ENCODE results near the gene SOX9. TPM values are rescaled to one million over a fixed set of nuclear protein-coding genes. Genes with fewer than 3 reads are reported as not detected.

The SOX9 gene
- total RNA-seq, 1 donor from 2014 or later, result 6.3 TPM

- no peak overlapping the region for H3K4me3 ChIP-seq (ENCODE audit: low read length in 3 of 3)
Observed at GRCh38 chr17:72093707-72094106, 27.1 kb upstream of the SOX9 start.

GRCh38 chr17:72095316-72095715 is 25.5 kb upstream of the SOX9 start:
- Histone ChIP-seq H3K27me3 (ENCODE audit: control insufficient read depth in 3 of 3, insufficient read depth in 3 of 3, low read length in 3 of 3) (no peaks in the 10 kb centered on the region), H3K4me1 (ENCODE audit: control insufficient read depth in 3 of 3, insufficient read depth in 3 of 3, low read length in 3 of 3) (peaks cover 0 to 2% (median 0%) of the 10 kb centered on the region in 3 donors), H3K9me3 (ENCODE audit: control insufficient read depth in 3 of 3, low read length in 3 of 3) (no peaks in the 10 kb centered on the region), H3K9ac (ENCODE audit: low read depth in 1 of 3, low read length in 3 of 3) (no peak overlapping the region), H3K36me3 (ENCODE audit: control insufficient read depth in 3 of 3, insufficient read depth in 3 of 3, low read length in 3 of 3) (no peaks in the 10 kb centered on the region), H3K27ac (ENCODE audit: low read depth, low read length) (no peak overlapping the region), H3K4me3 (ENCODE audit: low read length in 3 of 3) (no peak overlapping the region)

More at GRCh38 chr17:72093707-72094106, 27.1 kb upstream of the SOX9 start:
- Histone ChIP-seq H3K27me3 (ENCODE audit: control insufficient read depth in 3 of 3, insufficient read depth in 3 of 3, low read length in 3 of 3) (no peaks in the 10 kb centered on the region), H3K27ac (ENCODE audit: low read depth, low read length) (no peak overlapping the region), H3K9ac (ENCODE audit: low read depth in 1 of 3, low read length in 3 of 3) (no peak overlapping the region), H3K4me1 (ENCODE audit: control insufficient read depth in 3 of 3, insufficient read depth in 3 of 3, low read length in 3 of 3) (peaks cover 0 to 6% (median 4%) of the 10 kb centered on the region in 3 donors), H3K36me3 (ENCODE audit: control insufficient read depth in 3 of 3, insufficient read depth in 3 of 3, low read length in 3 of 3) (no peaks in the 10 kb centered on the region), H3K9me3 (ENCODE audit: control insufficient read depth in 3 of 3, low read length in 3 of 3) (no peaks in the 10 kb centered on the region)

- Histone ChIP-seq H3K27ac (ENCODE audit: low read depth, low read length) (no peak overlapping the region), H3K4me1 (ENCODE audit: control insufficient read depth in 3 of 3, insufficient read depth in 3 of 3, low read length in 3 of 3) (peaks cover 0 to 2% (median 0%) of the 10 kb centered on the region in 3 donors), H3K36me3 (ENCODE audit: control insufficient read depth in 3 of 3, insufficient read depth in 3 of 3, low read length in 3 of 3) (no peaks in the 10 kb centered on the region), H3K9ac (ENCODE audit: low read depth in 1 of 3, low read length in 3 of 3) (no peak overlapping the region), H3K9me3 (ENCODE audit: control insufficient read depth in 3 of 3, low read length in 3 of 3) (no peaks in the 10 kb centered on the region), H3K27me3 (ENCODE audit: control insufficient read depth in 3 of 3, insufficient read depth in 3 of 3, low read length in 3 of 3) (no peaks in the 10 kb centered on the region), H3K4me3 (ENCODE audit: low read length in 3 of 3) (no peak overlapping the region)
Observed at GRCh38 chr17:72097144-72097543, 23.7 kb upstream of the SOX9 start.

GRCh38 chr17:72099919-72100318 is 20.9 kb upstream of the SOX9 start:
- Histone ChIP-seq H3K9me3 (ENCODE audit: control insufficient read depth in 3 of 3, low read length in 3 of 3) (no peaks in the 10 kb centered on the region), H3K27me3 (ENCODE audit: control insufficient read depth in 3 of 3, insufficient read depth in 3 of 3, low read length in 3 of 3) (no peaks in the 10 kb centered on the region), H3K4me3 (ENCODE audit: low read length in 3 of 3) (no peak overlapping the region), H3K27ac (ENCODE audit: low read depth, low read length) (no peak overlapping the region), H3K9ac (ENCODE audit: low read depth in 1 of 3, low read length in 3 of 3) (no peak overlapping the region), H3K4me1 (ENCODE audit: control insufficient read depth in 3 of 3, insufficient read depth in 3 of 3, low read length in 3 of 3) (peaks cover 0 to 5% (median 4%) of the 10 kb centered on the region in 3 donors), H3K36me3 (ENCODE audit: control insufficient read depth in 3 of 3, insufficient read depth in 3 of 3, low read length in 3 of 3) (no peaks in the 10 kb centered on the region)

GRCh38 chr17:72100470-72100869 is 20.4 kb upstream of the SOX9 start:
- no peaks in the 10 kb centered on the region for H3K27me3 ChIP-seq (ENCODE audit: control insufficient read depth in 3 of 3, insufficient read depth in 3 of 3, low read length in 3 of 3)

GRCh38 chr17:72101526-72101925 is 19.3 kb upstream of the SOX9 start:
- no peak overlapping the region for H3K9ac ChIP-seq (ENCODE audit: low read depth in 1 of 3, low read length in 3 of 3)
- H3K9me3 ChIP-seq (ENCODE audit: control insufficient read depth in 3 of 3, low read length in 3 of 3), result no peaks in the 10 kb centered on the region
- peaks cover 0 to 5% (median 4%) of the 10 kb centered on the region in 3 donors for H3K4me1 ChIP-seq (ENCODE audit: control insufficient read depth in 3 of 3, insufficient read depth in 3 of 3, low read length in 3 of 3)
- no peak overlapping the region for H3K27ac ChIP-seq (ENCODE audit: low read depth, low read length)
- no peaks in the 10 kb centered on the region for H3K27me3 ChIP-seq (ENCODE audit: control insufficient read depth in 3 of 3, insufficient read depth in 3 of 3, low read length in 3 of 3)
- H3K36me3 ChIP-seq (ENCODE audit: control insufficient read depth in 3 of 3, insufficient read depth in 3 of 3, low read length in 3 of 3), result no peaks in the 10 kb centered on the region
- H3K4me3 ChIP-seq (ENCODE audit: low read length in 3 of 3), result no peak overlapping the region

More at GRCh38 chr17:72100470-72100869, 20.4 kb upstream of the SOX9 start:
- no peak overlapping the region for H3K4me3 ChIP-seq (ENCODE audit: low read length in 3 of 3)
- peaks cover 0 to 5% (median 4%) of the 10 kb centered on the region in 3 donors for H3K4me1 ChIP-seq (ENCODE audit: control insufficient read depth in 3 of 3, insufficient read depth in 3 of 3, low read length in 3 of 3)
- no peaks in the 10 kb centered on the region for H3K36me3 ChIP-seq (ENCODE audit: control insufficient read depth in 3 of 3, insufficient read depth in 3 of 3, low read length in 3 of 3)
- H3K9me3 ChIP-seq (ENCODE audit: control insufficient read depth in 3 of 3, low read length in 3 of 3), result no peaks in the 10 kb centered on the region
- no peak overlapping the region for H3K9ac ChIP-seq (ENCODE audit: low read depth in 1 of 3, low read length in 3 of 3)
- H3K27ac ChIP-seq (ENCODE audit: low read depth, low read length), result no peak overlapping the region

- Histone ChIP-seq H3K4me3 (ENCODE audit: low read length in 3 of 3) (no peak overlapping the region), H3K27me3 (ENCODE audit: control insufficient read depth in 3 of 3, insufficient read depth in 3 of 3, low read length in 3 of 3) (no peaks in the 10 kb centered on the region), H3K9me3 (ENCODE audit: control insufficient read depth in 3 of 3, low read length in 3 of 3) (no peaks in the 10 kb centered on the region), H3K36me3 (ENCODE audit: control insufficient read depth in 3 of 3, insufficient read depth in 3 of 3, low read length in 3 of 3) (no peaks in the 10 kb centered on the region), H3K9ac (ENCODE audit: low read depth in 1 of 3, low read length in 3 of 3) (no peak overlapping the region), H3K4me1 (ENCODE audit: control insufficient read depth in 3 of 3, insufficient read depth in 3 of 3, low read length in 3 of 3) (peaks cover 0 to 5% (median 4%) of the 10 kb centered on the region in 3 donors), H3K27ac (ENCODE audit: low read depth, low read length) (no peak overlapping the region)
Observed at GRCh38 chr17:72102366-72102765, 18.5 kb upstream of the SOX9 start.

GRCh38 chr17:72104164-72104862 is 16.5 kb upstream of the SOX9 start:
- H3K9ac ChIP-seq (ENCODE audit: low read depth in 1 of 3, low read length in 3 of 3), result no peak overlapping the region
- no peaks in the 10 kb centered on the region for H3K36me3 ChIP-seq (ENCODE audit: control insufficient read depth in 3 of 3, insufficient read depth in 3 of 3, low read length in 3 of 3)
- H3K27ac ChIP-seq (ENCODE audit: low read depth, low read length), result no peak overlapping the region
- no peaks in the 10 kb centered on the region for H3K9me3 ChIP-seq (ENCODE audit: control insufficient read depth in 3 of 3, low read length in 3 of 3)
- H3K4me3 ChIP-seq (ENCODE audit: low read length in 3 of 3), result no peak overlapping the region
- H3K27me3 ChIP-seq (ENCODE audit: control insufficient read depth in 3 of 3, insufficient read depth in 3 of 3, low read length in 3 of 3), result peaks cover 0 to 3% (median 0%) of the 10 kb centered on the region in 3 donors
- H3K4me1 ChIP-seq (ENCODE audit: control insufficient read depth in 3 of 3, insufficient read depth in 3 of 3, low read length in 3 of 3), result peaks cover 0 to 5% (median 4%) of the 10 kb centered on the region in 3 donors

GRCh38 chr17:72104863-72105234 is 16.0 kb upstream of the SOX9 start:
- Histone ChIP-seq H3K36me3 (ENCODE audit: control insufficient read depth in 3 of 3, insufficient read depth in 3 of 3, low read length in 3 of 3) (no peaks in the 10 kb centered on the region), H3K9me3 (ENCODE audit: control insufficient read depth in 3 of 3, low read length in 3 of 3) (no peaks in the 10 kb centered on the region), H3K9ac (ENCODE audit: low read depth in 1 of 3, low read length in 3 of 3) (no peak overlapping the region), H3K4me3 (ENCODE audit: low read length in 3 of 3) (no peak overlapping the region), H3K27me3 (ENCODE audit: control insufficient read depth in 3 of 3, insufficient read depth in 3 of 3, low read length in 3 of 3) (peaks cover 0 to 3% (median 0%) of the 10 kb centered on the region in 3 donors), H3K4me1 (ENCODE audit: control insufficient read depth in 3 of 3, insufficient read depth in 3 of 3, low read length in 3 of 3) (peaks cover 0 to 5% (median 4%) of the 10 kb centered on the region in 3 donors), H3K27ac (ENCODE audit: low read depth, low read length) (no peak overlapping the region)

GRCh38 chr17:72107100-72107499 is 13.7 kb upstream of the SOX9 start:
- Histone ChIP-seq H3K9me3 (ENCODE audit: control insufficient read depth in 3 of 3, low read length in 3 of 3) (no peaks in the 10 kb centered on the region), H3K27me3 (ENCODE audit: control insufficient read depth in 3 of 3, insufficient read depth in 3 of 3, low read length in 3 of 3) (peaks cover 0 to 3% (median 0%) of the 10 kb centered on the region in 3 donors)

More at GRCh38 chr17:72107100-72107499, 13.7 kb upstream of the SOX9 start:
- H3K9ac ChIP-seq (ENCODE audit: low read depth in 1 of 3, low read length in 3 of 3), result no peak overlapping the region
- H3K36me3 ChIP-seq (ENCODE audit: control insufficient read depth in 3 of 3, insufficient read depth in 3 of 3, low read length in 3 of 3), result no peaks in the 10 kb centered on the region
- no peak overlapping the region for H3K4me3 ChIP-seq (ENCODE audit: low read length in 3 of 3)
- H3K4me1 ChIP-seq (ENCODE audit: control insufficient read depth in 3 of 3, insufficient read depth in 3 of 3, low read length in 3 of 3), result peaks cover 0 to 7% (median 4%) of the 10 kb centered on the region in 3 donors
- no peak overlapping the region for H3K27ac ChIP-seq (ENCODE audit: low read depth, low read length)
